ENCODE measurements around the gene ICA1. TPM values are rescaled to one million over a fixed set of nuclear protein-coding genes. Genes with fewer than 3 reads are reported as not detected.

ICA1 gene
- total and polyA plus RNA-seq, 8 donors = 19.1 to 458 (median 77.4) TPM

DNA sequence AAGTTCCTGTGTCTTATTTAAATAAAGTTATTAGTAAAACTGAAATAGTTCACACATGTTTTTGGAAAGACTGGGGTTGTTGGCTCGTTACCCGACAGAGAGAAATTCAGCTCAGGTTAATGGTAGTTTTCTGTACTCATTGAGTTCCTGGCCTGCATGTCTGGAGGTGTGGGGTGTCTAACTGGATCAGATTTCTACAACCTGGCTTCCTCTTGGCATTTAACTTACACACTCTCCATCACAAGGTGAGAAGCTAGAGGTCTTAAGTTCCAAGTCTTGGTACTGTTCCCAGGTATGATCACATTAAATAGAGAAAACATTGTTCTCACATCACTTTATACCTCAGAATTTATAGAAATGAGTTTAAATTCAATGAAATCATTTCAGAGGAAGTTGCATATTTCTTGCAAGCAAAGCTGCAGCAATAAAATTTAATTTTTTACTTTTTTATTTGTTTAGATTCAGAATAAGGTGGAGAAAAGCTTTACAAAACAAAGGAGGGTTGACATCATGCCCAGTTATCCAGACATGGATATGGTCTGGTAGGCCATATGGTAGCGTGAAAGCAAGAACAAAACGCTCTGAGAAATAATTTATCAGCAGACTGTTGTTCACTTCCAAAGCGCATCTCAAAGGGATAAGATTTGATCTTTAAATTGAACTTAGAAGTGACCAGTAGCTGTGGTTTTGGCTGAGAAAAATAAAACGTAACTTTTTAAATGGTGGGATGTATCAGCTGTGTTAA, 172.8 kb downstream of the ICA1 start:
- Histone ChIP-seq H3K27me3 (no peaks in the 10 kb centered on the region), H3K27ac (no peak overlapping the region), H3K4me1 (peaks cover 0 to 9% (median 3%) of the 10 kb centered on the region in 4 donors), H3K9me3 (no peaks in the 10 kb centered on the region), H3K36me3 (peaks cover 0 to 34% (median 25%) of the 10 kb centered on the region in 4 donors), H3K4me3 (no peak overlapping the region)
- no peak for DNase-seq
- TF ChIP-seq POLR2AphosphoS5 (IDR thresholded peaks at IDR 0.05) = no peak
- TF ChIP-seq POLR2A (IDR thresholded peaks at IDR 0.05) = no peak
- no peak for TF ChIP-seq EP300 (IDR thresholded peaks at IDR 0.05)
- intact Hi-C loops (cut with DNase I; ENCODE audit: low total_unique reads) = no loop called here
- 85 to 93% (median 87%) methylated on average over 6 of the region's 6 CpGs for WGBS, 5 donors

GRCh38 chr7:8086239-8086638, 175.7 kb downstream of the ICA1 start:
- H3K9me3 ChIP-seq = no peaks in the 10 kb centered on the region
- WGBS, 5 donors = 85 to 95% (median 92%) methylated on average over 6 of the region's 6 CpGs
- TF ChIP-seq POLR2A (IDR thresholded peaks at IDR 0.05) = no peak
- no peak for TF ChIP-seq EP300 (IDR thresholded peaks at IDR 0.05)
- no peak for TF ChIP-seq CTCF (IDR thresholded peaks at IDR 0.05)
- no peak for TF ChIP-seq POLR2AphosphoS5 (IDR thresholded peaks at IDR 0.05)
- no peak for DNase-seq
- intact Hi-C loops (cut with DNase I; ENCODE audit: low total_unique reads) = no loop called here
- H3K4me3 ChIP-seq = no peak overlapping the region
- H3K4me1 ChIP-seq = peaks cover 0 to 9% (median 3%) of the 10 kb centered on the region in 4 donors
- no peak overlapping the region for H3K27ac ChIP-seq
- H3K36me3 ChIP-seq = peaks cover 0 to 34% (median 25%) of the 10 kb centered on the region in 4 donors
- H3K27me3 ChIP-seq = no peaks in the 10 kb centered on the region

GRCh38 chr7:8085420-8085819, 176.5 kb downstream of the ICA1 start:
- DNase-seq = no peak
- no peak overlapping the region for H3K4me3 ChIP-seq
- WGBS, 5 donors = 85 to 92% (median 88%) methylated on average over 3 of the region's 3 CpGs
- no peak overlapping the region for H3K27ac ChIP-seq
- H3K27me3 ChIP-seq = no peaks in the 10 kb centered on the region
- peaks cover 0 to 34% (median 25%) of the 10 kb centered on the region in 4 donors for H3K36me3 ChIP-seq
- H3K9me3 ChIP-seq = no peaks in the 10 kb centered on the region
- intact Hi-C loops (cut with DNase I; ENCODE audit: low total_unique reads) = no loop called here
- no peak for TF ChIP-seq EP300 (IDR thresholded peaks at IDR 0.05)
- no peak for TF ChIP-seq POLR2A (IDR thresholded peaks at IDR 0.05)
- no peak for TF ChIP-seq POLR2AphosphoS5 (IDR thresholded peaks at IDR 0.05)
- TF ChIP-seq CTCF (IDR thresholded peaks at IDR 0.05) = no peak
- peaks cover 0 to 6% (median 3%) of the 10 kb centered on the region in 4 donors for H3K4me1 ChIP-seq

DNA sequence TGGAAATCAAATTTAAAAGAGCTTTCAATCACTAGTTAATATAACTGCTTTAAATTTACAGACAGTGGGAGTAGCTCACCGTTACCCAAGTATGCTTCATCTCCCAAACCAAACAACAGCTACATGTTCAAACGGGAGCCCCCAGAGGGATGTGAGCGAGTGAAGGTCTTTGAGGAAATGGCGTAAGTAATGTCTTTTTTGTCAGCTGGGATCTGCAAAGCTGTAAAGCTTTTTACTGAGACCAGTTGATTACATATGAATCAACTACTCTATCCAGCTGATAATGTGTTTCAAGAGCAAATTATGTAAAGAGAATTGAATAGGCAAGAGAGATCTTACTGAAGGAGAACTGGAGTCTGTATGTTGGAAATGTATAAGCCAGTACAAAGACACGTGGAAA, 177.1 kb downstream of the ICA1 start:
- TF ChIP-seq POLR2AphosphoS5 (IDR thresholded peaks at IDR 0.05) (no peak), CTCF (IDR thresholded peaks at IDR 0.05) (no peak), POLR2A (IDR thresholded peaks at IDR 0.05) (no peak), EP300 (IDR thresholded peaks at IDR 0.05) (no peak)
- no peak overlapping the region for H3K27ac ChIP-seq
- no peak for DNase-seq
- H3K4me3 ChIP-seq = no peak overlapping the region
- H3K4me1 ChIP-seq = no peaks in the 10 kb centered on the region
- no peaks in the 10 kb centered on the region for H3K9me3 ChIP-seq
- H3K27me3 ChIP-seq = no peaks in the 10 kb centered on the region
- H3K36me3 ChIP-seq = peaks cover 0 to 34% (median 25%) of the 10 kb centered on the region in 4 donors
- WGBS, 5 donors = 87 to 92% (median 90%) methylated on average over 5 of the region's 5 CpGs
- intact Hi-C loops (cut with DNase I; ENCODE audit: low total_unique reads) = no loop called here

DNA sequence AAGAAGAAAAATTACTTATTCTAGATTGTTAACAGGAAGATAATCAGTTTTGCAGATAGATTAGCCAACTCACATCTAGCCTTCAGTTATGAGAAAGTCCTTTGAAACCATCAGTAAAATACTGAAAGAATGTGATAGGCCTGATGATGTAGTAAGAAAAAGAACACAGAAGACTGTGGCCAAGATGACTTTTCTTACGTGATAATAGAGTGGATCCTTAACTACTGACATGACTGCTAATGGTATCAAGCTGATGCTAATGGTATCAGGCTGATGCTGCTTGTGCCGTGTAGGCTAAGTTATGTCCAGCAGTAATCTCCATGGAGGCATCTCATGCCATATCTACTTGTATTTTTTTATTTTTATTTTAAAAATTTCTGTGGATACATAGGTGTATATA, 179.2 kb downstream of the ICA1 start:
- Histone ChIP-seq H3K36me3 (peaks cover 0 to 33% (median 25%) of the 10 kb centered on the region in 4 donors), H3K4me1 (no peaks in the 10 kb centered on the region), H3K27me3 (no peaks in the 10 kb centered on the region), H3K27ac (no peak overlapping the region), H3K9me3 (no peaks in the 10 kb centered on the region), H3K4me3 (no peak overlapping the region)
- intact Hi-C loops (cut with DNase I; ENCODE audit: low total_unique reads) = no loop called here
- TF ChIP-seq POLR2A (IDR thresholded peaks at IDR 0.05) (no peak), POLR2AphosphoS5 (IDR thresholded peaks at IDR 0.05) (no peak), CTCF (IDR thresholded peaks at IDR 0.05) (no peak), EP300 (IDR thresholded peaks at IDR 0.05) (no peak)
- DNase-seq = no peak
- 87 to 96% (median 93%) methylated on average over 2 of the region's 2 CpGs for WGBS, 5 donors

Data from stomach (tissue), 9 donors.